Measurements from ENCODE around the gene GUCY2F.

Gene GUCY2F

DNA sequence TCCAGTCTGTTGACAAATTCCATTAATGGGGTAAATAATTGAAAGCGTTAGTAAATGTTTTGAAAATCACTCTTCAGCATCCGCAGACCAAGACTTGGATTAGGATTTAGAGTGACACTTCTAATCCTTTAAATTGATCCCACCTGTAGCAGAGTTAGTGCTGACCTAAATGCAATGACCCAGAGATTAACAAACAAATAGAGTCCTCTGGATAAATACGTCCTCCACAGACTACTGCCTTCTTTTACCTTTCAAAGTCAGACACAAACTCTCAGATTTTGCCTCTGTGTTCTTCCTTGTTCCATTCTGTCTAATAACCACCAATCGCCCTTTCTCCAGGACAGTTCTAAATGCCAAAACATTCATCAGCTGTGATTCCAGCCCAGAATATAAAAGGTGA lies at the start of gene GUCY2F:
Gene GUCY2F, minus strand, starts transcription at position 101 of the 400 bp plus-strand sequence. CDS start 6,150 bp downstream, outside the sequence.
- DNase-seq (ENCODE audit: low spot score), result no peak

DNA sequence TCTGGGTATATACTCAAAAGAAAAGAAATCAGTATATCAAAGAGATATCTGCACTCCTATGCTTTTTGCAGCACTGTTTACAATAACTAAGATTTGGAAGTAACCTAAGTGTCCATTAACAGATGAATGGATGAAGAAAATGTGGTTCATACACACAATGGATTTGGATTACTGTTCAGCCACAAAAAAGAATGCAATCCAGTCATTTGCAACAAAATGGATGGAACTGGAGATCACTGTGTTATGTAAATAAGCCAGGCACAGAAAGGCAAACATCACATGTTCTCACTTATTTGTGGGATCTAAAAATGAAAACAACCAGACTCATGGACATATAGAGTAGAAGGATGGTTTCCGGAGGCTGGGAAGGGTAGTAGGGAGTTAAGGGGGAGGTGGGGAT lies 37.1 kb upstream of the GUCY2F start:
- no peak for DNase-seq (ENCODE audit: low spot score)

DNA sequence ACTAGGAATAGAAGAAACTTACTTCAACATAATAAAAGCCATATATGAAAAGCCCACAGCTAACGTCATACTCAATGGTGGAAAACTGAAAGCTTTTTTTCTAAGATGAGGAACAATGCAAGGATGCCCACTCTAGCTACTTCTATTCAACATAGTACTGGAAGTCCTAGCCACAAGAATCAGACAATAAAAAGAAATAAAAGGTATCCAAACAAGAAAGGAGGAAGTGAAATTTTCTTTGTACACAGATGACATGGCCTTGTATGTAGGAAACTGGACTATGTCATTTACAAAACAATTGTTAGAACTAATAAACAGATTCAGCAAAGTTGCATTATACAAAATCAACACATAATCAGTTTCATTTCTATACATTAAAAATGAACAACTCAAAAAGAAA lies 29.2 kb upstream of the GUCY2F start:
- DNase-seq (ENCODE audit: low spot score), result no peak

DNA sequence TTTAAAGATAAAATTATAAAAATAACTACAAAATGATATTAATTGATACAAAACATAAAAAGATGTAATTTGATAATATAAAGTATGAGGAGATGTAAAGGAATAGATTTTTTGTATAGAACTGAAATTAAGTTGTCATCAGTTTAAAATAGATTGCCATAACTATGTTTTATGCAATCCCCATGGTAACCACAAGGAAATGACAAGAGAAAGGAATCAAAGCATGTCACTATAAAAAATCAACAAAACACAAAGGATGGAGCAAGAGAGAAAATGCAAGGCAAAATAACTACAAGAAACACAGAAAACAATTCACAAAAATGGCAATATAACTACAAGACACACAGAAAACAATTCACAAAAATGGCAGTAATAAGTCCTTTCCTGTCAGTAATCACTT lies 27.0 kb upstream of the GUCY2F start:
- no peak for DNase-seq (ENCODE audit: low spot score)

DNA sequence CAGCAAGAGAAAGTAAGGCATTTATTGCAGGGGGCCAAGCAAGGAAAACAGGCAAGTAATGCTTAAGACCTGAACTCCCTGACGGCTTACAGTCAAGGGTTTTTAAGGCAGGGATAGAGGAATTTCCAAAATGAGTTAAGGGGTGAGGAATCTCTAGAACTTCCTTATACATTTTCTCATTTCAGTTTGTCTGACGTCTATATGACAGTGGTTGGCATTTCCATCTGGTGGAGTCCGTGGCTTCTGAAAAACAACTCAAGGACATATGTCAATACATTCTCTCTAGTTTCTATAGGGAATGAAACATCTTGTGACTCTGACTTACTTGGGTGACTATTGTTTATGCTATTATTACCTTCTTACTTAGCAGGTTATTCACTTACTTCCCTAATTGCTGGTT lies 19.3 kb upstream of the GUCY2F start:
- no peak for DNase-seq (ENCODE audit: low spot score)

DNA sequence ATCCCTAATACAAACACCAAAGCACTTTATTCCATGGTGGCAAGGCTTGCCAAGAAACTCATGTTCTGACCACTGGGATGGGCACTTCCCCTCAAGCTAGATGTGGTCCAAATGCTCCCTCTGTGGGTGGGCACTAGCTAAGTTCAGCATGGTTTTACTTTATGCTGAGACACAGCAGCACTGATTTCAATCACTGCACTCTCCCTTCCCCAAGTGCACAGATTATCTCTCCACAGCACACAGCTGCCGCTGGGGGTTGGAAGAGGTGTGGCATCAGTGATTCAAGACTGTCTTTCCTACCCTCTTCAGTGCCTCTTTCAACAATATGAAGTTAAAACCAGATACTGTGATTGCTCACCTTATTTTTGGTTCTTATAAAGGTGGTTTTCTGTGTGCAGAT lies 16.5 kb upstream of the GUCY2F start:
- no peak for DNase-seq (ENCODE audit: low spot score)

DNA sequence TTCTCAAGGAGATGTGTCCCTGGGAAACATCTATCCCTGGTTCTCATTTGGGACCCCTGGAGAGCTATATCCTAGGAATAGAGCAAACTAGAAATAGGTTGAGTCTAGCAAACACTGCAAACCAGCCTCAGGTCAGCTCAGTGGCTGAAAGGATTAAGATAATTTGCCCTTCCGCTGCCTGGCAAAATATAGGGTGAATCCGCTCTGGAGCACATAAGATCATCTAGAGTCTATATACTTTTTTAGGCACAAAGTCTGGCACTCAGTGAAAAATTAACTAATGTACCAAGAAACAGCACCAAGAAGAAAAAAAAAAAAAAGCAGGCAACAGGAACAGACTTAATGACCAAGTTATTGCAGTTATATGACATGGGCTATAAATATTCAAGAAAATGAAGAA lies 7.3 kb upstream of the GUCY2F start:
- no peak for DNase-seq (ENCODE audit: low spot score)

DNA sequence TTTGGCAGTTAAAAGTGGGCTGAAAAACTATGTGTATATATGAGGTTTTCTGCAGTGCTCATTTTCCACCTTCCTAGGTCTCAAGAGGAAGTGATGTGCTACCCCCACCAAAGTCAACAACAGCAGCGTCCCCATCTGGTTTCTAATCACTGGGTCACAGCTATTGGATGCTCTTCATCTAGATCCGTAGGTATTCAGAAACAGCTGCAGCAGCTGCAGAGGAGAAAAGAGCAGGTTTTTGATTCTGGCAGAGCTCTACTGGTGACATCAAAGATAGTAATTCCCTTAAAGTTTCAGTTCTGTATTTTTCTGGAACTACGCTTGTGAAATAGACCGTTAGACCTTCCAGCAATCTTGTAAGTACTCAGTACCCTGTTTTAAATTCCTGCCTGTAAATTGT lies 5.8 kb upstream of the GUCY2F start:
- no peak for DNase-seq (ENCODE audit: low spot score)

DNA sequence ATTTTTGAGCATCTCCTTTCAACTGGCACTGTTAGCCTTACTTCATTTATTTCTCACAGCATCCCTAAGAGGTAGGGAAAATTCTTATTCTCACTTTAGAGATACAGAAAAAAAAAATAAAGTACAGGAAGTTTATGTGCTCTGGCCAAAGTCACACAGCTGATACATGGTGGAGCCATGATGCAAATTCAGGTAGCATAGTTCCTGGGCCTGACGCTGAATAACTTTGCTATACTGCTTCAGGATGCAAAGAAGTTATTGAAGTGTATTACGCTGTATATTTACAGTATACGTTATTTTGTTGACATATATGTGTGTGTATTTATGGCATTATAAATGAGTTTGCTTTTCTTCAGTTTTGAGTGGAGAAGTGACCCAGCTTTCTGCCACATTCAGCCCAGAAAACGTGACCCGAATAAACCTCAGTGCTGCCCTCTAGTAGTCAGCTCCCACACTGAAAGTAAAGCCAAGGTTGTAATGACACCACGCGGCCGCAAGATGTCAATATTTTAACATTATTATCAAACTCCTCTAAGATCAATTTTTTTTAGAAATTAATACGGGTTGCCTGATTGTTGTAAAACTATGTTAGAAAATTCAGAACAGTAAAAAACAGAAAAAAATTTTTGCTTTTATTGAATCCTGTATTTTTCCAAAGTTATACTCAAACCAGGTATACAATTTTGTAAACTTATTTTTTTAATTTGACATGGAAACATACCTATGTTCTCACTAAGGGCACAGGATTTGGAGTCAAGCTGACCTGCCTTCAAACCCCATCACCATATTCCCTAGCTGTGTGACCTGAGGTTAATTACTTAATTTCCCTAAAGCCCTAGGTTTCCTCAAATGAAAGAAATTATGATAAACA lies 3.8 kb upstream of the GUCY2F start:
- peak; percentile 81 for DNase-seq (ENCODE audit: low spot score)

DNA sequence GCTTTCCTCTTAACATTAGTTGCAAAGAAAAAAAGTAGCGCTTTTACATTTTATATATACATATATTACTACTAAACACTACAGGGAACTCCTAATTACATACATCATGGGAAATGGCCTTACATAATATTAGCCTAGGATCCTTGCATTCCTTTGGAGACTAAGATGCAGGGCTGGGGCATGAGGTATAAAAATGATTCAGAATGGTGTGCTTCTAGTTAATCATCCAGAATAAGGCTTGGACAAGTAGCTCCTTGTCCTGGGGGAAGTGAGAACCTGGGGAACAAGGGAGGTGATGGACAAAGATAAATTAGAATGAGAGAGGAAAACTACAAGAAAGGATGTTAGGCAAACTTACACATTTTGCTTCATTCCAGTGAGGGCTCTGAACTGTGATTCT lies 3.0 kb upstream of the GUCY2F start:
- DNase-seq (ENCODE audit: low spot score), result no peak

DNA sequence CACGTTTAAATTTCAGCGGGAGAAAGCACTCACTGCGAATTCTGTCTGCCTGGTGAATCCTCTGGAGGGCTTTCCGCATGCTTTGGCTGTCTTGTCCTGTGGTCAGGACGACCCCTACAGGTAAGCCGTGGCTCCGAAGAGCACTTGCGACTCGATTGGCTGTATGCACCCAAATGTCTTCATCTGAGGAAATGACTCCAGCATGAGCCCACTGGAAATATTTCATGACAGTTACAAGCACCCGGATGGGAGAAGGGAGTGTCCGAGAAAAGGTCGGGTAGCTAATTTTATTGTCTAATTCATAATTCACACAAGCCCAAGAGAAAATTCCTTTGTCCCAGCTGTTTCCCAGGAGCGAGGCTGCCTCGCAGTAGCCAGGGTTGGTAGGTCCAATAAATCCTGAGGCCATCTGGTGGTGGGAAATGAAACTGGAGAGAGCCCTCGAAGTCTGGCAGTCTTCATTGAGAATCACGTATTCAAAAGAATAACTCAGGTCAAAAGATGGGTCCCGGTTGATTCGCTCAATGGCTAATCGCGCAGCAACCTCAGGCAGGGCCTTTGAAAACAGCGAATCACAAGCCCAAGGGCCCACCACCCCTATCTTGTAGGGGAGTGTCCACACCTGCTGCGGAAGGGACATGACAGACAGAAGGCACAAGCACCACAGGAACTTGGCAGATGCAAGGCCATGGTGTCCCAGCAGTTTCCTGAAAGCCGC lies 6.6 kb downstream of the GUCY2F start:
- peak; percentile 39 for DNase-seq (ENCODE audit: low spot score)

DNA sequence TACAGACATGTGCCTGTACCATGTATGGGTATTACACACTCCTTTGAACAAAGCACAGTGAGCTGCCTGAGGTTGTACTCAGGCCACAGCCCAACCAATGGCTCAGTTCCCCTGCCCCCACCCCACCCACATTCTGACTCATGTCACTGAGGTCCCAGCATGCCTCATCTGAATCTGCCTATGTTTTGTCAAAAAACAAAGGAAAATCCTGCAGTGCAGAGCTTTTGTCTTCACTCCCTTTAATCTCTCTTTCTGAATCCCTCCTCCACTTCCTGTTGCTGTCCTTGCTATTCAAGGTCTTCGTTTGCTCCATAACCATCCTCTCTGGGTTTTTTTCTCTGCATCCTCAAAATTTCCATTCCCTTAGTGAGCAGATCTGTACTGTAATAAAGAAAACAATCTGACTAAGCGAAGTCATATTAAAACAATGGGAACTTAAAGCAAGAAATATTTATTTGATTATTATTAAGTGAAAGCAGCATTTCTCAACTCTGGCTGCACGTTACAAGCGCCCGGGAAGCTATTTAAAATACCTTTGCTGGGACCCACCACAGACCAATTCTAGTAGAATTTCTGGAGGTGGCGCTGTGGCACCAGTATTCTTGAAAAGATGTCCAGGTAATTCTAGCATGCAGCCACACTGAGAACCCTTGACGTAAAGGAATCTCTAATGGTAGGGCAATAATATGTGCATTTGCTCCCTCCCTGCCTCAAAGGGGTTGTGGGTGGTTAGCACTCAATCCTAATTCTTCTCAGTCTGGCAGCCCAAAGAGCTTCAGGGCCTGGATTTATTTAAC lies 8.7 kb downstream of the GUCY2F start:
- peak; percentile 13 for DNase-seq (ENCODE audit: low spot score)

DNA sequence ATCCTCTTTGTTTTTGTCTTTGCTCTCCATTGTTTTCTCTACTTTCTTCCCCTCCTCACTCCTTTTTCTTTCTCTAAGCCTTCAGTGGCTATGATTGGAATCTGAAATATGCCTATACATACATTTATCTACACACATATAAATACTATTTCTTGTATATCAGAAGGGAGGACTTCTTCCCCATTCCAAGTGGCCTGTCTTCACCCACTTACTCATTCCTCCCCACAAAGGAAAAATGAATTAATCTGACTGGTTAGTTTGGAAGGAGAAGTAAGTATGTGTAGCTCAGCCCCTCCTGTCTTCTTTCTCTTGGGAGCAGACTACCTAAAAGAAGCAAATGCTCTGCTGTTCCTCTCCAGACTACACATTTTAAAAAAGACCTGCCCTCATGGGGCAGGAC lies 17.7 kb downstream of the GUCY2F start:
- no peak for DNase-seq (ENCODE audit: low spot score)

DNA sequence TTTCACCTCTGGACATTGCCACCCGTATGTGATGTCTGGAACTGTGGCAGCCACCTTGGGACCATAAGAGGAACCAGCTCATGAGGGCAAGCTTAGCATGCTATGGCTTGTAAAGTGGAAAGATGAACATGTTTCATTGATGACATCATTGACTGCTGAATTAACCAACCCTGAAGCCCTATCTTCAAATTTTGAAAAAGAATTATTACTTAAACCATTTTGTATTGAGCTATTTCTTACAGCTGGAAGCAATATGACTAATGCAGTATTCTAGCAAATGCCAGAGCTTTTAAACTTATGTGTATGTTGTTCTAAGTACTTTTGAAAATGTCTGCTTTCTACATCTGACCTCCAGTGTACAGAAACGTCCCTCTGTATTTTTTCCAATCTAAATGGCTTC lies 18.1 kb downstream of the GUCY2F start:
- DNase-seq (ENCODE audit: low spot score), result no peak

DNA sequence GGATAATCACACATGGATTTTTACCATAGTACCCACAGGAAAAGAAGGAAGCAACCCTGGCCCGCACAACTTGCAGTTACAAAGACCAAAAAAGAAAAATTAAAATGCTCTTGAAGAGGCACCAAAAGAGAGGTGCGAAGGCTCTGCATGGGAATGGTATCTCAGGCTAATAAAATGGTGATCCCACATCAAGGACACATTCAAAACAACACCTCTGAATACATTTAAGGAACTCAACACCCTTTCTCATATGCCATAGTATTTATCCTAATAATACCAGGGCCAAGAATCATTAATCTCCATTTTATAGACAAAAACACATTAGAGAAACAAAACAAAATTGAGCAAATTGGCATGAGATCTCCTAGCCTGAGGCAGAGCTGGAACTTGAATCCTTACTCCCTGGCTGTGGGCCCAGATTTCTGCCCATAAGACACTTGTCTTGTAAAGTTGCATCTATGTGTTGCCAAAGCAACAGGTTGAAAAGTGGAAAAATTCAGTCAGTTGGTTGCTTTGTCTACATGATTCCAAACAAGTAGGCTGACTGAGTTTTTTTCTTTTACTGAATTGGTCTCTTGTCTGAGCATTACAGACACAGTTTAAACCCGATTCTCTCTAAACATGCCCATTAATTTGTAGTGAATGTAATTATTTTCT lies 33.5 kb downstream of the GUCY2F start:
- DNase-seq (ENCODE audit: low spot score), result no peak

DNA sequence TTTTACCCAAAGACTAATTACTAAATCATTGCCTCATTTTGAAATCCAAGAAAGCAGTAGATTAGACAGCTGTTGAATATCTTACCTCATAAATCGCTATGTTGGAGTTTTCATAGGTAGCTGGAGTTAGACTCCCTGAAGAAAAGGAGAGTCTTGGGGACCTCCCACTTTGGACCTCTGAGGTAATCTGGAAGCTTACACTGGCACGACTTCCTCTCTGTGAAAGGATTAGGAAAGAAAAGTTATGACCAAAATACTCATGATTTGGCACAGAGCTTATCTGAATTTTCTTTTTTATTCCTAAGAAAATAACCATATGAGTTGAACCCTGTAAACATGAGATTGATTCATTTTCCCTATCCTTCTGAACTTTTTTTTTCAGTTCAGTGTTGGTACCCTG lies 40.6 kb downstream of the GUCY2F start:
- DNase-seq (ENCODE audit: low spot score), result no peak

DNA sequence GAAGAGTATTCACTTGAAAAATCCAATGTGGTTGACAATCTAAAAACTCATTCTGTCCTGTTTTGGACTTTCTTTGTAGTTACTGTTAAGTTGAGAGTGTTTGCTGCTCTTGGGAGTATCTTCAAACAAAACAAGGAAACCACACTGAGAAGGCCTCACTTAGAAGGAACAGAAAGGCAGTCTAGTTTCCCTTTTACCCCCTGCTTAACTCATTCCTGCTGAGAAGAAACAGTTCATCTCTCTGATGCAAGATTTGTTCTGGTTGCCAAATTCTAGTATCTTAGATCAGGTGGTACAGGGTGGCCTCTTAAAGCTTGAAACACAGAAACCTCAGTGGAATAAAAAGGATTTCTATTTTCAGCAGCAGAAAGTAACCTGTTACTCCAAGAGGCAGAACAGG lies 41.4 kb downstream of the GUCY2F start:
- no peak for DNase-seq (ENCODE audit: low spot score)

DNA sequence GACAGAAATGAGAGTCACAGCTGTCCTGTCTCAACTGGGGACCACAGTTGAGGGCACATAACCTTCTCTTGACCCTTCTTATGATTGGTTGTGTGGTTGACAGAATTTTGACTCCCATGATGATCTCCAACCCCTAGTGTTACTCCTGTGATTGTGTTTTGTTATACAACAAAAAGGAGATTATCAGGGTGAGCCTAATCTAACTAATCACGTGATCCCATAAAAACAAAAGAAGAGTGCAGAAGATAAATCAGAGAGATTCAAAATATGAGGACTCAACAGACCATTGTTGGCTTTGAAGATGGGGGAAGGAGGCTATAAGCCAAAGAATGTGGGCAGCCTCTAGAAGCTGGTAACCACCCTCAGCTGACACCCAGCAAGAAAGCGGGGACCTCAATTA lies 72.7 kb downstream of the GUCY2F start:
- no peak for DNase-seq (ENCODE audit: low spot score)

DNA sequence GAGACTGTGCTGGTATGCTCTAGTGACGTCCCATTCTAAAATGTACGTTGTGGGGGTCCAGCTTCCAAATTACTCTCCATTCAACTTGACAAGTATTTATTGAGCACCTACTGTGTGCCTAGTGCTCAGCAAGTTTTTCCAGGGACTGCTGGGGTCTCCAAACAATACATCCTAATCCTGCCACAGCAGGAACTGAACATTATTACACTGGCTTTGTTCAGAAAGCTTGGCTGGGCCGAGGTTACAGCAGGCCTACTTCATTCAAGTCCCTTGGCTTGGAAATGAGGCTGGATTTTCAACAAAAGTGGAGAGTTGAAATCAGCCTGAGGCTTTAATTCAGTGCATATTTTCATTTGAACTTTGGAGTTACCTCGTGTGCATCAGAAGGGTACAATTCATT lies 78.0 kb downstream of the GUCY2F start:
- no peak for DNase-seq (ENCODE audit: low spot score)

DNA sequence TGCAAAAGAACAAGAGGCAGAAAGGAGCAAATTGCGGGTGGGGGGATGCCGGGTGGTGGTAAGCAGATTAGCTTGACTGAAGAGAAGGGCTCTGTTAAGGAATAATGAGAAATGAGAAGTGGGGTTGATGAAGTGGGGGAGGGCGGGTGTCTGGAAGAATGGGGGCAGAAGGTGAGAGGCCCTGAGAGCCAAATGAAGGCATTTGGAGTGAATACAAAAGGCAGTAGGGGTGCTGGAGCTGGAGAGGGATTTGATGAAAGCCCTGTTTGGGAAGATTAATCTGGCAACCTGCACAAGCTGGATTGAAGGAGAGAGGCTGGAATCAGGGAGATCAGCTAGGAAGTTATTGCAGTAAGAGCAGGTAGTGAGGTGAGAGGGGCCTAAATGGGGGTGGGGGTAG lies 82.1 kb downstream of the GUCY2F start:
- DNase-seq (ENCODE audit: low spot score), result no peak

DNA sequence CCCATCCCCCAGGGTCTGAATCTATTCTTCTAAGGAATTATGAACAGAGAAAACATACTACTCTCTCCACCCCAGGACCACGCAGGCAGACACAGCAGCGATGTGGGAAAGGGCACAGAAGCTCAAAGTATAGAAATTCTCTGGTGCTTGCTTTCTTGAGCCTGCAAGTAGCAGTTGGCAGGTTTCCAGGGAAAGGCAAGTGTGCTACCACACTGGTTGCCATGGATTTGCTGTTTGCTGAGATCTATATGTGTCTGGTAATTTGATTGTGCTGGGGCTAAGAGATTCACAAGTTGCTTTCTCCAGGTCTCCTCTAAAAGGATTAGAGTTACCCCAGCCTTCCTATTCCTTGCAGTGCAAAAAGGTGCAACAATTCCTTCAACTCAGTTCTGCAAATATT lies 83.1 kb downstream of the GUCY2F start:
- no peak for DNase-seq (ENCODE audit: low spot score)

DNA sequence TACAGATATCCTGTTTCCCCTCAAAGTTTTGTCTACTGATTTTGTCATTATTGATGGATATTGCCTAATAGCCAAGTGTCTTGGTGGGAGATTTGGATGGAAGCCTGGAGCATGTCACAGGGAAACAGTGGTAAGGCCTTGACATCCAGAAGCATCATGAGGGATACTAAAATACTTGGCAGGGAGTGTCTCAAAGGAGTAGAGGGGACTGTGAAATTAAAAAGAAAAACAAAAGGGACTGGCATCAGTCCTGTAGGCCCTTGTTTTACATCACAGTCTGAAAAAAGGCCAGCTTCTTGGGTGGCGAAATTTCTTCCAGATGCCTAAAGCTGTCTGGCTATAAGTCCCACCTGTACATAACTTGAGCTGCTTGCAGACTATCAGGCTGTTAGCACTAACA lies 83.8 kb downstream of the GUCY2F start:
- no peak for DNase-seq (ENCODE audit: low spot score)

Data from RKO (cell line).